Measurements from ENCODE around the gene POU2F1. TPM values are rescaled to one million over a fixed set of nuclear protein-coding genes. Genes with fewer than 3 reads are reported as not detected.
A peak's percentile ranks its signal among the peaks of the same experiment; 100 is the strongest.

The POU2F1 gene
- total RNA-seq, 4 donors from 2014 or later, result 8.4 to 32.1 (median 17.5) TPM

DNA sequence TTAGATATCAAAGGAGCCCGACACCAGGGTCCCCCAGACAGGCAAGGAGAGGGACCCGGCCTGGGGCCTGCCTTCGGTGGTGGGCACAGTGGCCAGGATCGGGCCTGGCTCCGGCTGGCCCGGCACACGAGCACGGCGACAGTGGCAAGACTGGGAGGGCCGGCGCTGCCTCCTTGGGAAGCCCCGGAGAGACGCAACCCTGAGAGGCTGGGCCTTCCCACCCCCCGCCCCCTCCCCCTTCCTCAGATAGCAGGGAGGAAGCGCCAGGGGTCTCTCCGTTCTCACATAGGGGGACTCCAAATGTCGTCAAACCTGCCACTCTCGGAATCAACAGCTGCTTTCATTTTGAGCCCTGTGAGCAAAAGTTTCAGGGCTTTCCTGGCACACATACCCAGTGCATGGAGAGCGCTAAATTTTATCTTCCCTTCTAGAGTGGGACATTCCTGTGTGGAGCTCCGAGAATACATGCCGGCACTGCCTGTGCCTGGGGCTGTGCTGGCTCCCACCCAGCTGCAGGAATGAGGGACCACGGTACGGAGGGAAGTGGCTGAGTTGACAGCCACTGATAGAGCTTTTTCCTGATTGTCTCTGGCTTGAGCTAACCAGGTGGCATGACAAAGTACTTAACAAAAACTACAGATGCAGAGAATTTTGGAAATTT, 235.2 kb downstream of the POU2F1 start:
- Histone ChIP-seq H3K4me3 (peak overlapping the region; percentile 63), H3K4me1 (peaks cover 15% of the 10 kb centered on the region), H3K27me3 (no peaks in the 10 kb centered on the region), H3K9me3 (no peaks in the 10 kb centered on the region), H3K27ac (peak overlapping the region; percentile 62), H3K36me3 (no peaks in the 10 kb centered on the region)
- 4% methylated on average over 6 of the region's 23 CpGs for WGBS
- no peak for DNase-seq (ENCODE audit: low spot score in 2 of 2)
- TF ChIP-seq POLR2A (IDR thresholded peaks at IDR 0.05) (no peak), POLR2AphosphoS5 (IDR thresholded peaks at IDR 0.05) (no peak), EP300 (IDR thresholded peaks at IDR 0.05) (no peak)
- TF ChIP-seq, protein P1, sequence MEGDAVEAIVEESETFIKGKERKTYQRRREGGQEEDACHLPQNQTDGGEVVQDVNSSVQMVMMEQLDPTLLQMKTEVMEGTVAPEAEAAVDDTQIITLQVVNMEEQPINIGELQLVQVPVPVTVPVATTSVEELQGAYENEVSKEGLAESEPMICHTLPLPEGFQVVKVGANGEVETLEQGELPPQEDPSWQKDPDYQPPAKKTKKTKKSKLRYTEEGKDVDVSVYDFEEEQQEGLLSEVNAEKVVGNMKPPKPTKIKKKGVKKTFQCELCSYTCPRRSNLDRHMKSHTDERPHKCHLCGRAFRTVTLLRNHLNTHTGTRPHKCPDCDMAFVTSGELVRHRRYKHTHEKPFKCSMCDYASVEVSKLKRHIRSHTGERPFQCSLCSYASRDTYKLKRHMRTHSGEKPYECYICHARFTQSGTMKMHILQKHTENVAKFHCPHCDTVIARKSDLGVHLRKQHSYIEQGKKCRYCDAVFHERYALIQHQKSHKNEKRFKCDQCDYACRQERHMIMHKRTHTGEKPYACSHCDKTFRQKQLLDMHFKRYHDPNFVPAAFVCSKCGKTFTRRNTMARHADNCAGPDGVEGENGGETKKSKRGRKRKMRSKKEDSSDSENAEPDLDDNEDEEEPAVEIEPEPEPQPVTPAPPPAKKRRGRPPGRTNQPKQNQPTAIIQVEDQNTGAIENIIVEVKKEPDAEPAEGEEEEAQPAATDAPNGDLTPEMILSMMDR (IDR thresholded peaks at IDR 0.05), result no peak

DNA sequence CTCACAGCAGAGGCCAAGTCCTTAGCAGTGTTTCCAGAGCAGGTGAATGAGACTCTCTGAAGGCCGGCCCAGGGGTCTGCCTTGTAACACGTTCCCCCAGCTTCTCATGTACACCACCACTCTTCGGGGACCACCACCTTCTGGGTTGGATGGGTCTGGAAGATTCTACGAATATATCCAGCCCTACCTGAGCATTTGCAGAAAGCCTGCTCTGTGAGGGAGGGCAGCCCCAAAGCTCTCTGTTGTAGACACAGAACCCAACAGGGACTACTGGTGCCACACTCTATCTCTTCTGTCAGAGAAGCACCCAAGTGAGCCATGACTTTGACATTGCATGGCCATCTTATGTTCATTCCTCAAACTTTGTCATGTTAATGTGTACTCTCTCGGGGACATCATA, 235.8 kb downstream of the POU2F1 start:
- TF ChIP-seq EP300 (IDR thresholded peaks at IDR 0.05), result no peak
- no peak for TF ChIP-seq POLR2A (IDR thresholded peaks at IDR 0.05)
- TF ChIP-seq, protein P1 (IDR thresholded peaks at IDR 0.05), result no peak
- TF ChIP-seq POLR2AphosphoS5 (IDR thresholded peaks at IDR 0.05), result no peak
- Histone ChIP-seq H3K27me3 (no peaks in the 10 kb centered on the region), H3K36me3 (no peaks in the 10 kb centered on the region), H3K27ac (no peak overlapping the region), H3K4me1 (peaks cover 15% of the 10 kb centered on the region), H3K9me3 (no peaks in the 10 kb centered on the region), H3K4me3 (peak overlapping the region; percentile 63)
- 89% methylated on average over 5 of the region's 5 CpGs for WGBS
- no peak for DNase-seq (ENCODE audit: low spot score in 2 of 2)

DNA sequence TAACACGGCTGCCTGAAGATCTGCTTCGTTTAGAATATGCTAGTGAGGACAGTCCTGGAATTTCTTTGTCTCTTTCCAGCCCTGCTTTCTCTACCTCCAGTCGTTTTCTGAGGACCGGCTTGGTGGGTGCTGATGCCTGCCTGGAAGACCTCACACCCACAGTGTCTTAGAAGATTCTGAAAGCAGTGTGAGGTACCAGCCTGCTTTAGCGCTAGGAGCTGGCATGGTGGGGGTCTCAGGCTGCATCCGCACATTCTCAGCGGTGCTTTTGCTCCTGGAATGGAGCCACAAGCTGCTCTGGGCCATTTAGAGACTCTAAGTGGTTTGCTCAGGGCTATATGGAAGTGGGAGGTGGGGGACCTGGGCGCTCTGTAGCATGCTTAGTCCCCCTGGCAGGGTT, 236.2 kb downstream of the POU2F1 start:
- TF ChIP-seq, protein P1 (IDR thresholded peaks at IDR 0.05), result no peak
- no peak for TF ChIP-seq POLR2AphosphoS5 (IDR thresholded peaks at IDR 0.05)
- TF ChIP-seq EP300 (IDR thresholded peaks at IDR 0.05), result no peak
- no peak for TF ChIP-seq POLR2A (IDR thresholded peaks at IDR 0.05)
- 89% methylated on average over 7 of the region's 8 CpGs for WGBS

DNA sequence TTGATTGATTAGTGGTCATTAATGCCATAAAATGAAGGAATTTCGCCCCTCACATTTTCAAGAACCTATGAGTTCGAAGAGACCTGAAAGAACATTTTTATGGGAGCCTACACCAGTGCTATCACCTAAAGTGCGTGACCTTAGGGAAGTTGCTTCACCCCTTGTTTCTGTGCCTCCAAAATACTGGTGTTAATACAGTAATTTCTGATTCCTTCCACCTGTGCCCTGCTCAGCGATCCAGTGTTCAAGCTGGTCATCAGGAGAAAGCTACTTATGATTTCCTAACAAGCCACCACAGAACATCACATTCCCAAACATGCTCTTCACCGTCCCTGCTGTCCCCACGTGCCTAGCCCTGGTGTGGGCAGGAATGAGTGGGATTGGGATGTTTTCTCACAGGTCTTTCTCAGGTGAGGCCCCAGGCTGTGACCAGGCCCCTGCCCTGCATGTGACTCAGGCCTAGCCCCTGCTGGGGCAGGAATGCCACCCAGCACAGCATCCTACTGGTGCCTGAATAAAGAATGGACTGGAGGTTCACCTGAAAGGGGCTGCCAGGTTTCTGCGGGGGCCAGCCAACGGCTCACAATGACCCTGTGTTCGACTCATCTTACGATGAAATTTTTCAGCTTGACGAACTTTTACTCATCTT, 237.4 kb downstream of the POU2F1 start:
- Histone ChIP-seq H3K4me1 (peaks cover 15% of the 10 kb centered on the region), H3K9me3 (no peaks in the 10 kb centered on the region), H3K36me3 (no peaks in the 10 kb centered on the region), H3K4me3 (no peak overlapping the region), H3K27ac (no peak overlapping the region), H3K27me3 (no peaks in the 10 kb centered on the region)
- TF ChIP-seq POLR2A (IDR thresholded peaks at IDR 0.05) (no peak), POLR2AphosphoS5 (IDR thresholded peaks at IDR 0.05) (no peak), EP300 (IDR thresholded peaks at IDR 0.05) (no peak)
- TF ChIP-seq, protein P1 (IDR thresholded peaks at IDR 0.05), result no peak
- 86% methylated on average over 11 of the region's 11 CpGs for WGBS
- no peak for DNase-seq (ENCODE audit: low spot score in 2 of 2)

More for the DNA sequence above, 236.2 kb downstream of the POU2F1 start:
- Histone ChIP-seq H3K4me1 (peaks cover 15% of the 10 kb centered on the region), H3K27me3 (no peaks in the 10 kb centered on the region), H3K36me3 (no peaks in the 10 kb centered on the region), H3K9me3 (no peaks in the 10 kb centered on the region), H3K4me3 (no peak overlapping the region), H3K27ac (no peak overlapping the region)
- no peak for DNase-seq (ENCODE audit: low spot score in 2 of 2)

DNA sequence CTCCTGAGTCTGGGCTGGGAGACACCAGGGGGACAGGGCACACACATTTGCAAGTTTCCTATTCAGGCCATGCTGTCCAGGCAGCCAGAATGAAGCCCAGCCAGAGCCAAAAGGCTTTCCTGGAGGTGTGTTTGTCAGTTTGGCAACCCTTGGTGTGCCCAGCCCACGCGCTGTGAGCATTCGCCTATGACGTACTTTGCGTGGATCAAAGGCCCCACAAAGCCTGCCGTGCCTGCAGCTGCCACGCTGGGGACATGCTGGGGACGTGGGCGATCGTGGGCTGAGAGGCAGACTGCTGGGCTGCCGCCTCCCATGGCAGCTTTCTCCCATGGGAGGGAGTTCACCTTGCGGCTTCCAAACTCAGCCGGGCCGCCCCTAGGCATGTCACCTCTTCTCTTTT, 240.2 kb downstream of the POU2F1 start:
- Histone ChIP-seq H3K27ac (no peak overlapping the region), H3K36me3 (no peaks in the 10 kb centered on the region), H3K4me1 (peaks cover 7% of the 10 kb centered on the region), H3K4me3 (no peak overlapping the region), H3K27me3 (no peaks in the 10 kb centered on the region), H3K9me3 (no peaks in the 10 kb centered on the region)
- 93% methylated on average over 14 of the region's 14 CpGs for WGBS
- TF ChIP-seq, protein P1 (IDR thresholded peaks at IDR 0.05), result no peak
- no peak for TF ChIP-seq POLR2AphosphoS5 (IDR thresholded peaks at IDR 0.05)
- DNase-seq (ENCODE audit: low spot score in 2 of 2), result no peak

Measured in suprapubic skin (tissue), 4 donors.